A673 (cell line): Measurements from ENCODE around the gene EMP3.

Experiments used
- CTCF ChIP-seq: fragments of 300-800, 200-600 bp; sonication (generic); conservative IDR thresholded peaks from 2 replicates; pipeline ENCODE4 v1.5.1; 2017; ENCODE audit warnings: low read depth, mild to moderate bottlenecking, antibody characterized with exemption, low read length, moderate library complexity, mixed read lengths
- EZH2 ChIP-seq: fragments of 200-600 bp; sonication (generic); IDR thresholded peaks from 2 replicates; pipeline ENCODE4 v1.6.1; 2017; ENCODE audit warnings: borderline replicate concordance, low read depth, mild to moderate bottlenecking, mixed read lengths, antibody characterized with exemption, low read length; ENCODE audit not compliant: poor library complexity, severe bottlenecking

GRCh38 chr19:48296963-48297734 is 28.2 kb upstream of the EMP3 start:
- no peak for TF ChIP-seq CTCF
- no peak for TF ChIP-seq EZH2
